Pulmonary artery endothelial cell (primary cell): ENCODE results near the gene SETD3. TPM values are rescaled to one million over a fixed set of nuclear protein-coding genes. Genes with fewer than 3 reads are reported as not detected.

ENCODE experiments used
- total RNA-seq: library from RNA; depleted of rRNA; stranded (reverse); fragments of >200 nt; gene quantifications from 2 replicates; pipeline ENCODE4 v1.2.3, GENCODE V29; 2014

Gene SETD3
- total RNA-seq, 1 donor from 2014 or later = 54.1 TPM

Other genes starting within 250 kb of the SETD3 start
- gene BCL11B, start 208.7 kb downstream of the SETD3 start, total RNA-seq = 0.07 and 0.14 TPM in 2 replicates
- gene CCNK, start 550 bp upstream of the SETD3 start, total RNA-seq = 32.8 and 36.1 TPM in 2 replicates
- gene CCDC85C, start 123.3 kb upstream of the SETD3 start, total RNA-seq = 15.0 and 16.5 TPM in 2 replicates
- gene HHIPL1, start 164.3 kb upstream of the SETD3 start, total RNA-seq = 2.2 and 4.3 TPM in 2 replicates
- under 0.01 and 0.07 TPM in 2 replicates for gene CYP46A1, start 203.4 kb upstream of the SETD3 start, total RNA-seq